Measurements from ENCODE around the gene UBTD1. TPM values are rescaled to one million over a fixed set of nuclear protein-coding genes. Genes with fewer than 3 reads are reported as not detected.

UBTD1 gene
- total and polyA plus RNA-seq, 7 donors = 16.0 to 59.2 (median 39.2) TPM

DNA sequence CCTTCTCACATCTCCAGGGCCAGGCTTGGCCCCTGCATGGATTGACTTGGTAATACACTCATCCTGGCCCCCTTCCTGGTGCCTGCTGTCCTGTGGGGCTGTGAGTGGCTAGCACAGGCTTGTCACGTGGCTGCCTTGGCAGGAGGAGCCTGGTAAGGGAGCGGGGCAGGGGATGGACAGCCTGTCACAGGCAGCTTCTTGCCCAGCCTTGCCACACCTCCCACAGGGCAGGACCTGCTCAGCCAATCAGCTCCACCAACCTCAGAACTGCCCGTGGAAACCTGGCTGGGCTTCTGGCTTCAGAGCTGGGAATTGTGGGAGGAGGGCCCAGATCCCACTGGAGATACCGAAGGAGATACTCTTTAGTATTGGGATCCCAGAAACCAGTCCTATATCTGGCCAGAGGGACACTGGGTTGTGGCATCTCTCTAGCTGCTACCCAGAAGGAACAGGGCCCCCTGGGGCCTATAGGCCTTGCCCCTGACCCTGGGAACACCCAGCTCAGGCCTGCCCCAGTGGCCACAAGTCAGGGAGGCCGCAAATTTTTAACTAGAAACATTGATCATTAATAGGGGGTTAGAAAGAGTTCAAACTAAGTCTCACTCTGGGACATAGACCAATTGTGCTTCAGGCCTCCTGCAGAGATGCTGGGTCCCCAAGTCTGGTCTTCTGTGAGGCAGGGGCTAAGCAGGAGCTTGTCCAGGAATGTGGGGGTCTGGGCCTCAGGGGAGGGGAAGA, 85.5 kb downstream of the UBTD1 start, which contains the start of gene HOGA1:
TSS of gene HOGA1 (plus strand) at position 330 of the 738 bp plus-strand sequence. CDS start at position 645, 315 bp downstream.
- 23 to 37% (median 28%) methylated on average over 5 of the region's 5 CpGs for WGBS, 3 donors
- H3K4me1 ChIP-seq = peaks cover 24% of the 10 kb centered on the region
- TF ChIP-seq, protein P1, sequence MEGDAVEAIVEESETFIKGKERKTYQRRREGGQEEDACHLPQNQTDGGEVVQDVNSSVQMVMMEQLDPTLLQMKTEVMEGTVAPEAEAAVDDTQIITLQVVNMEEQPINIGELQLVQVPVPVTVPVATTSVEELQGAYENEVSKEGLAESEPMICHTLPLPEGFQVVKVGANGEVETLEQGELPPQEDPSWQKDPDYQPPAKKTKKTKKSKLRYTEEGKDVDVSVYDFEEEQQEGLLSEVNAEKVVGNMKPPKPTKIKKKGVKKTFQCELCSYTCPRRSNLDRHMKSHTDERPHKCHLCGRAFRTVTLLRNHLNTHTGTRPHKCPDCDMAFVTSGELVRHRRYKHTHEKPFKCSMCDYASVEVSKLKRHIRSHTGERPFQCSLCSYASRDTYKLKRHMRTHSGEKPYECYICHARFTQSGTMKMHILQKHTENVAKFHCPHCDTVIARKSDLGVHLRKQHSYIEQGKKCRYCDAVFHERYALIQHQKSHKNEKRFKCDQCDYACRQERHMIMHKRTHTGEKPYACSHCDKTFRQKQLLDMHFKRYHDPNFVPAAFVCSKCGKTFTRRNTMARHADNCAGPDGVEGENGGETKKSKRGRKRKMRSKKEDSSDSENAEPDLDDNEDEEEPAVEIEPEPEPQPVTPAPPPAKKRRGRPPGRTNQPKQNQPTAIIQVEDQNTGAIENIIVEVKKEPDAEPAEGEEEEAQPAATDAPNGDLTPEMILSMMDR (IDR thresholded peaks at IDR 0.05) = no peak
- intact Hi-C loops (cut with DNase I) = no loop called here
- H3K4me3 ChIP-seq = peak within 1 kb of the TSS; percentile 2
- peak within 1 kb of the TSS; percentile 69 for H3K27ac ChIP-seq
- ATAC-seq (peak; percentile 75 to 96 (median 76)), DNase-seq (peak; percentile 90 to 96)
- no peaks in the 10 kb centered on the region for H3K27me3 ChIP-seq (ENCODE audit: insufficient read depth in 3 of 3, low read length in 2 of 3)
- H3K9me3 ChIP-seq = no peaks in the 10 kb centered on the region
- H3K36me3 ChIP-seq (ENCODE audit: insufficient read depth in 1 of 2, low read depth in 1 of 2) = peaks cover 0 to 36% of the 10 kb centered on the region in 2 donors

DNA sequence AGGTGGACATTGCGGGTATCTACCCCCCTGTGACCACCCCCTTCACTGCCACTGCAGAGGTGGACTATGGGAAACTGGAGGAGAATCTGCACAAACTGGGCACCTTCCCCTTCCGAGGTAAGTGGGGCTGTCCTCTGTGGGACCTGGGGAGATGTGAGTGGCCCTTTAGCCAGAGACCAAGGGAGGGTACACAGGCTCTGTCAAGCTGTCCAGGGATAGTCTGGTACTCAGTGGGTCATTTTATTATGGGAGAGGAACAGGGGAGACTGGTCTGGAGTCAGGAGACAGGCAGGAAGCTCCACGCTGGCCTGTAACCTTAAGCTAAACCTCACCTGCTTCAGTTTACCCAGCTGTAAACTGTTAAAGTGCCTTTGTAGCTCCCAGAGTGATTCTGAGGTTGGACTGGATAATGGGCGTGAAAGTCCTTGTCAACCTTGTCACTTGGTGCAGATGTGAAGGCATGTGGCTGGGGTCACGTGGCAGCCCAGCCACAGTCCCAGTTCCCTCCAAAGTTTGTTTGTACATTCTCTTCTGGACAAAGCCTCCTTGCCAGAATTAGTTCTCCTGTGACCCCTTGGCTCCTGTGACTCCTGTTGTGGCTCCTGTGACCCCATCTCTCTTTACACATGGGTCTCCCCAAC, 86.2 kb downstream of the UBTD1 start:
- H3K36me3 ChIP-seq (ENCODE audit: insufficient read depth in 1 of 2, low read depth in 1 of 2) = peaks cover 0 to 29% of the 10 kb centered on the region in 2 donors
- no peaks in the 10 kb centered on the region for H3K27me3 ChIP-seq (ENCODE audit: insufficient read depth in 3 of 3, low read length in 2 of 3)
- no peaks in the 10 kb centered on the region for H3K9me3 ChIP-seq
- H3K27ac ChIP-seq = peak overlapping the region; percentile 69
- TF ChIP-seq, protein P1 (IDR thresholded peaks at IDR 0.05) = no peak
- WGBS, 3 donors = 62 to 81% (median 69%) methylated on average over 5 of the region's 5 CpGs
- peaks cover 24% of the 10 kb centered on the region for H3K4me1 ChIP-seq
- intact Hi-C loops (cut with DNase I) = no loop called here
- peak; percentile 0 to 21 (median 10) for ATAC-seq
- peak in 1 of 2 donors; percentile 57 for DNase-seq
- no peak overlapping the region for H3K4me3 ChIP-seq

DNA sequence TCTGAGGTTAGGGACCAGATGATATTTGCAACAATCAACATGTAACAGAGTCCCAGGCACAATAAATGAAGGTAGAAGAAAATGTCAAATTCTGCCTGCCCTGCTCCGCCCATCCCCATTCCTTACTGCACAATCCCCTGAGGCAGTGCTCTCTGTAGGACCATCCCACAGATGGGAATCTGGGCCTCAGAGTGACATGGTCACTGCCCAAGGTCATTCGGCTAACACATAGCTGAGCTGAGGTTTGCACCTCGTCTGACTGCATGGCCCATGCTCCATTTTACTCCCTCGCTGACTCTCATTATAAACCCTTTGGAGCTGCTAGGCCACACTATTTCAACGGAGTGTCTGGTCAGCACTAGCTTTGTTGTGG, 86.7 kb downstream of the UBTD1 start:
- TF ChIP-seq, protein P1 (IDR thresholded peaks at IDR 0.05) = no peak
- intact Hi-C loops (cut with DNase I) = no loop called here
- Histone ChIP-seq H3K36me3 (ENCODE audit: insufficient read depth in 1 of 2, low read depth in 1 of 2) (peaks cover 0 to 24% of the 10 kb centered on the region in 2 donors), H3K27me3 (ENCODE audit: insufficient read depth in 3 of 3, low read length in 2 of 3) (no peaks in the 10 kb centered on the region), H3K9me3 (no peaks in the 10 kb centered on the region), H3K27ac (peak overlapping the region; percentile 69), H3K4me1 (peaks cover 24% of the 10 kb centered on the region), H3K4me3 (no peak overlapping the region)
- WGBS, 3 donors = 78 to 82% (median 79%) methylated on average over 5 of the region's 5 CpGs
- peak in 1 of 2 donors; percentile 48 for DNase-seq
- ATAC-seq = peak in 3 of 4 donors; percentile 4 to 11 (median 7)

DNA sequence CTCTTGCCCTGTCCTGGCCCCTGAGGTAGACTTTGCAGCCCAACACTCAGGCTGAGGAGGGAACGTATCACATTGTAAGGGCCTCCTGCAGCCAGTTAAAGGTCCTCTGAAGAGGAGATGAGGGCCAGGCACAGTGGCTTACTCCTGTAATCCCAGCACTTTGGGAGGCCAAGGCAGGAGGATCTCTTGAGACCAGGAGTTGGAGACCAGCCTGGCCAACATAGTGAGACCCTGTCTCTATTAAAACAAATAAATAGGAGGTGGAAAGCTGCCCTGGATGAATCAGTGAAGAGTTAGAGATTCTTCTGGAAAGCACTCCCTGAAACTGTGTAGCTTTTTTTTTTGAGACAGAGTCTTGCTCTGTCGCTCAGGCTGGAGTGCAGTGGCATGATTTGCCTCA, 88.5 kb downstream of the UBTD1 start:
- H3K9me3 ChIP-seq = no peaks in the 10 kb centered on the region
- H3K27me3 ChIP-seq (ENCODE audit: insufficient read depth in 3 of 3, low read length in 2 of 3) = no peaks in the 10 kb centered on the region
- WGBS, 3 donors = 75 to 92% (median 79%) methylated on average over 2 of the region's 2 CpGs
- TF ChIP-seq, protein P1 (IDR thresholded peaks at IDR 0.05) = no peak
- H3K27ac ChIP-seq = peak overlapping the region; percentile 23
- H3K4me1 ChIP-seq = peaks cover 24% of the 10 kb centered on the region
- H3K36me3 ChIP-seq (ENCODE audit: insufficient read depth in 1 of 2, low read depth in 1 of 2) = peaks cover 0 to 6% of the 10 kb centered on the region in 2 donors
- no peak for ATAC-seq
- H3K4me3 ChIP-seq = no peak overlapping the region
- no peak for DNase-seq
- intact Hi-C loops (cut with DNase I) = no loop called here

Data from psoas muscle (tissue), 8 donors.